ENCODE measurements around the gene COPG1.
A peak's percentile ranks its signal among the peaks of the same experiment; 100 is the strongest.

COPG1 gene

GRCh38 chr3:129249284-129250065 lies at the start of gene COPG1:
Gene COPG1 (plus strand): TSS chr3:129249606. CDS start chr3:129249710, 104 bp downstream.
- Histone ChIP-seq H3K4me2 (ENCODE audit: low read length) (peak within 1 kb of the TSS; percentile 90), H3K9me3 (ENCODE audit: low read length) (no peaks in the 10 kb centered on the region), H3K9ac (ENCODE audit: low read length) (peak within 1 kb of the TSS; percentile 88), H3K4me1 (ENCODE audit: insufficient read depth, low read length, severe bottlenecking) (peaks cover 33% of the 10 kb centered on the region), H3K27ac (ENCODE audit: low read depth, low read length, poor library complexity, severe bottlenecking) (peak within 1 kb of the TSS; percentile 61), H3F3A (ENCODE audit: insufficient read depth, low read length) (no peaks in the 10 kb centered on the region), H3K79me2 (ENCODE audit: insufficient read depth, low read length) (peaks cover 12% of the 10 kb centered on the region), H3K4me3 (ENCODE audit: low read depth, low read length, poor library complexity, severe bottlenecking) (peak within 1 kb of the TSS; percentile 83), H3K36me3 (ENCODE audit: insufficient read depth, low read length) (peaks cover 26% of the 10 kb centered on the region), H3K9me2 (ENCODE audit: low read depth, low read length) (no peaks in the 10 kb centered on the region), H2AFZ (ENCODE audit: low read length) (peak within 1 kb of the TSS; percentile 17; the same call in 1 of the 2 replicates), H3K27me3 (ENCODE audit: insufficient read depth, low read length) (no peaks in the 10 kb centered on the region), H4K20me1 (ENCODE audit: insufficient read depth, low read length) (no peaks in the 10 kb centered on the region)
- TF ChIP-seq, protein P1, sequence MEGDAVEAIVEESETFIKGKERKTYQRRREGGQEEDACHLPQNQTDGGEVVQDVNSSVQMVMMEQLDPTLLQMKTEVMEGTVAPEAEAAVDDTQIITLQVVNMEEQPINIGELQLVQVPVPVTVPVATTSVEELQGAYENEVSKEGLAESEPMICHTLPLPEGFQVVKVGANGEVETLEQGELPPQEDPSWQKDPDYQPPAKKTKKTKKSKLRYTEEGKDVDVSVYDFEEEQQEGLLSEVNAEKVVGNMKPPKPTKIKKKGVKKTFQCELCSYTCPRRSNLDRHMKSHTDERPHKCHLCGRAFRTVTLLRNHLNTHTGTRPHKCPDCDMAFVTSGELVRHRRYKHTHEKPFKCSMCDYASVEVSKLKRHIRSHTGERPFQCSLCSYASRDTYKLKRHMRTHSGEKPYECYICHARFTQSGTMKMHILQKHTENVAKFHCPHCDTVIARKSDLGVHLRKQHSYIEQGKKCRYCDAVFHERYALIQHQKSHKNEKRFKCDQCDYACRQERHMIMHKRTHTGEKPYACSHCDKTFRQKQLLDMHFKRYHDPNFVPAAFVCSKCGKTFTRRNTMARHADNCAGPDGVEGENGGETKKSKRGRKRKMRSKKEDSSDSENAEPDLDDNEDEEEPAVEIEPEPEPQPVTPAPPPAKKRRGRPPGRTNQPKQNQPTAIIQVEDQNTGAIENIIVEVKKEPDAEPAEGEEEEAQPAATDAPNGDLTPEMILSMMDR (IDR thresholded peaks at IDR 0.05; ENCODE audit: low read length), result no peak
- no peak for TF ChIP-seq EZH2 (IDR thresholded peaks at IDR 0.05; ENCODE audit: borderline replicate concordance, low read length)

GRCh38 chr3:129204473-129204872 lies 44.9 kb upstream of the COPG1 start:
- Histone ChIP-seq H4K20me1 (ENCODE audit: insufficient read depth, low read length) (no peaks in the 10 kb centered on the region), H3K79me2 (ENCODE audit: insufficient read depth, low read length) (no peaks in the 10 kb centered on the region), H3K9me3 (ENCODE audit: low read length) (no peaks in the 10 kb centered on the region), H2AFZ (ENCODE audit: low read length) (no peak overlapping the region), H3K27me3 (ENCODE audit: insufficient read depth, low read length) (no peaks in the 10 kb centered on the region), H3K27ac (ENCODE audit: low read depth, low read length, poor library complexity, severe bottlenecking) (no peak overlapping the region), H3K4me3 (ENCODE audit: low read depth, low read length, poor library complexity, severe bottlenecking) (no peak overlapping the region), H3K9me2 (ENCODE audit: low read depth, low read length) (no peaks in the 10 kb centered on the region), H3K4me2 (ENCODE audit: low read length) (no peak overlapping the region), H3K36me3 (ENCODE audit: insufficient read depth, low read length) (no peaks in the 10 kb centered on the region; the same call in 1 of the 2 replicates), H3F3A (ENCODE audit: insufficient read depth, low read length) (no peaks in the 10 kb centered on the region), H3K9ac (ENCODE audit: low read length) (no peak overlapping the region), H3K4me1 (ENCODE audit: insufficient read depth, low read length, severe bottlenecking) (peaks cover 5% of the 10 kb centered on the region)
- no peak for TF ChIP-seq EZH2 (IDR thresholded peaks at IDR 0.05; ENCODE audit: borderline replicate concordance, low read length)
- TF ChIP-seq, protein P1 (IDR thresholded peaks at IDR 0.05; ENCODE audit: low read length), result no peak

DNA sequence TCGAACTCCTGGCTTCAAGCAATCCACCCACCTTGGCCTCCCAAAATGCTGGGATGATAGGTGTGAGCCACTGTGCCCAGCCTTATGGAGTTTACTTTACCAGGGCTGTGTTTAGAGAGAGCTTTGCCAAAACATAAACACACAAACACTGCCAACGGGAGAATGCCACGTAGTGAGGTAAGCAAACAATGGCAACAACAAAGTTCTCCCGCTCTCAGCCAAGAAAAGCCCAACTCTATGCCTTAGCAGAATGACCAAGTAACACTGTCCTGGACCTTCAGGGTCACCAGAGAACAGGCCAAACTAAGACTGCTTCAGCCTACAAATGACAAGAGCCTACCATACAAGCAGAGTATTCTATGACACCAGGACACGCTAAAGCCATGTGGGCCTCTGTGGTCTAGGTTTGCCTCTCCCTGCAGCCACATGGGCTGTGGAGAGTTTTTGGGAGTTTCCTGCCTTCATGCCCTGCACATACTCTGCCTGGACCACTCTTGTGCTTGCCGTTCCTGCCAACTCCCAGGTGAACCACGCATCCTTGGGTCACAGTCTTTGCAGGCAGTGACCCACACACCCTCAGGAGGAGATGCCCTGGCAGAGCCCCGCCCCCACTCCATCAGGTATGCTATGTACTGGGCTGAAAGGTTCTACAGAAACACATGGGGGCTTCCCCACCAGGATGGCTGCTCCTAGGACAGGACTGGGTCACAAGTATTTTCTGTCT lies 44.1 kb upstream of the COPG1 start:
- Histone ChIP-seq H3K36me3 (ENCODE audit: insufficient read depth, low read length) (no peaks in the 10 kb centered on the region; the same call in 1 of the 2 replicates), H3K27me3 (ENCODE audit: insufficient read depth, low read length) (no peaks in the 10 kb centered on the region), H3K9ac (ENCODE audit: low read length) (no peak overlapping the region), H3K79me2 (ENCODE audit: insufficient read depth, low read length) (no peaks in the 10 kb centered on the region), H2AFZ (ENCODE audit: low read length) (no peak overlapping the region), H3K4me3 (ENCODE audit: low read depth, low read length, poor library complexity, severe bottlenecking) (no peak overlapping the region), H3K27ac (ENCODE audit: low read depth, low read length, poor library complexity, severe bottlenecking) (no peak overlapping the region), H3K9me2 (ENCODE audit: low read depth, low read length) (no peaks in the 10 kb centered on the region), H3K9me3 (ENCODE audit: low read length) (no peaks in the 10 kb centered on the region), H3F3A (ENCODE audit: insufficient read depth, low read length) (no peaks in the 10 kb centered on the region), H3K4me1 (ENCODE audit: insufficient read depth, low read length, severe bottlenecking) (peaks cover 5% of the 10 kb centered on the region), H3K4me2 (ENCODE audit: low read length) (no peak overlapping the region), H4K20me1 (ENCODE audit: insufficient read depth, low read length) (no peaks in the 10 kb centered on the region)
- no peak for TF ChIP-seq EZH2 (IDR thresholded peaks at IDR 0.05; ENCODE audit: borderline replicate concordance, low read length)
- TF ChIP-seq, protein P1 (IDR thresholded peaks at IDR 0.05; ENCODE audit: low read length), result no peak

Data from OCI-LY1 (cell line).